ENCODE results near the gene SORCS2. TPM values are rescaled to one million over a fixed set of nuclear protein-coding genes. Genes with fewer than 3 reads are reported as not detected.

SORCS2 gene
- total RNA-seq, 1 donor from 2014 or later, result 7.2 TPM

- no peaks in the 10 kb centered on the region for H3K9me3 ChIP-seq
- DNase-seq, result no peak
- no peak for ATAC-seq
Measured at GRCh38 chr4:7372673-7373072, 180.3 kb downstream of the SORCS2 start.

GRCh38 chr4:7374571-7374970, 182.2 kb downstream of the SORCS2 start:
- Histone ChIP-seq H3K4me1 (no peaks in the 10 kb centered on the region), H3K36me3 (no peaks in the 10 kb centered on the region), H3K4me3 (no peak overlapping the region), H3K9me3 (no peaks in the 10 kb centered on the region), H3K27ac (no peak overlapping the region), H3K27me3 (no peaks in the 10 kb centered on the region)
- intact Hi-C loops (cut with DNase I), result no loop called here
- DNase-seq (no peak), ATAC-seq (no peak)
- TF ChIP-seq CTCF (IDR thresholded peaks at IDR 0.05), result no peak

More at GRCh38 chr4:7372673-7373072, 180.3 kb downstream of the SORCS2 start:
- H3K27me3 ChIP-seq, result no peaks in the 10 kb centered on the region
- no peak overlapping the region for H3K4me3 ChIP-seq
- no peak for TF ChIP-seq CTCF (IDR thresholded peaks at IDR 0.05)
- intact Hi-C loops (cut with DNase I), result no loop called here
- no peaks in the 10 kb centered on the region for H3K36me3 ChIP-seq
- H3K27ac ChIP-seq, result no peak overlapping the region
- H3K4me1 ChIP-seq, result peaks cover 1% of the 10 kb centered on the region

GRCh38 chr4:7375427-7375826, 183.1 kb downstream of the SORCS2 start:
- Histone ChIP-seq H3K4me1 (no peaks in the 10 kb centered on the region), H3K36me3 (no peaks in the 10 kb centered on the region), H3K27me3 (no peaks in the 10 kb centered on the region), H3K4me3 (no peak overlapping the region), H3K27ac (no peak overlapping the region), H3K9me3 (no peaks in the 10 kb centered on the region)
- no peak for TF ChIP-seq CTCF (IDR thresholded peaks at IDR 0.05)
- DNase-seq, result no peak
- no peak for ATAC-seq
- intact Hi-C loops (cut with DNase I), result no loop called here

- intact Hi-C loops (cut with DNase I), result no loop called here
- Histone ChIP-seq H3K27me3 (no peaks in the 10 kb centered on the region), H3K4me3 (no peak overlapping the region), H3K4me1 (no peaks in the 10 kb centered on the region), H3K9me3 (no peaks in the 10 kb centered on the region), H3K36me3 (no peaks in the 10 kb centered on the region), H3K27ac (no peak overlapping the region)
- no peak for ATAC-seq
- no peak for TF ChIP-seq CTCF (IDR thresholded peaks at IDR 0.05)
- no peak for DNase-seq
Measured at GRCh38 chr4:7377223-7377865, 185.0 kb downstream of the SORCS2 start.

GRCh38 chr4:7379186-7379585, 186.8 kb downstream of the SORCS2 start:
- TF ChIP-seq CTCF (IDR thresholded peaks at IDR 0.05), result no peak
- Histone ChIP-seq H3K4me1 (no peaks in the 10 kb centered on the region), H3K36me3 (no peaks in the 10 kb centered on the region), H3K9me3 (no peaks in the 10 kb centered on the region), H3K27ac (no peak overlapping the region), H3K4me3 (no peak overlapping the region), H3K27me3 (no peaks in the 10 kb centered on the region)
- ATAC-seq (no peak), DNase-seq (peak; percentile 34)
- intact Hi-C loops (cut with DNase I), result no loop called here

GRCh38 chr4:7379719-7380118, 187.4 kb downstream of the SORCS2 start:
- no peaks in the 10 kb centered on the region for H3K4me1 ChIP-seq
- intact Hi-C loops (cut with DNase I), result no loop called here
- DNase-seq, result peak; percentile 12
- TF ChIP-seq CTCF (IDR thresholded peaks at IDR 0.05), result no peak
- H3K9me3 ChIP-seq, result no peaks in the 10 kb centered on the region
- H3K27ac ChIP-seq, result no peak overlapping the region
- no peak for ATAC-seq
- H3K36me3 ChIP-seq, result no peaks in the 10 kb centered on the region
- H3K27me3 ChIP-seq, result no peaks in the 10 kb centered on the region
- no peak overlapping the region for H3K4me3 ChIP-seq
